CD14-positive monocyte (primary cell): ENCODE results near the gene CCL22. TPM values are rescaled to one million over a fixed set of nuclear protein-coding genes. Genes with fewer than 3 reads are reported as not detected.

Source experiments
- DNase-seq, 3 donors: peaks; one replicate each; pipeline ENCODE4 v3.0.0-alpha.2; 2011 to 2022
- H2AFZ ChIP-seq: 2 replicates; pipeline ENCODE4 v1.6.0; 2012; ENCODE audit warnings: mild to moderate bottlenecking, low read depth, low read length, inconsistent platforms; ENCODE audit not compliant: insufficient read depth, poor library complexity, severe bottlenecking
- H3K27ac ChIP-seq, 2 donors: 1 replicate in 1 of 2; 2 replicates in 1 of 2; pipeline ENCODE4 v1.5.1; 2012 to 2013; ENCODE audit warnings: low read length in 2 of 2, control low read depth in 1 of 2, inconsistent platforms in 1 of 2, low read depth in 1 of 2, mild to moderate bottlenecking in 1 of 2
- H3K27me3 ChIP-seq, 2 donors: one replicate each; pipeline versions ENCODE4 v1.6.0 to v1.6.1; 2011 to 2013; ENCODE audit warnings: low read length in 2 of 2; ENCODE audit not compliant: control insufficient read depth in 2 of 2, insufficient read depth in 2 of 2
- H3K36me3 ChIP-seq, 2 donors: replicated peaks in 1 of 2; 1 replicate in 1 of 2; 2 replicates in 1 of 2; pipeline versions ENCODE4 v1.5.1 to v1.6.1; 2012 to 2013; ENCODE audit warnings: low read length in 2 of 2, control low read depth in 1 of 2, inconsistent platforms in 1 of 2, mild to moderate bottlenecking in 1 of 2; ENCODE audit not compliant: insufficient read depth in 2 of 2, control insufficient read depth in 1 of 2
- H3K4me1 ChIP-seq, 2 donors: 1 replicate in 1 of 2; 2 replicates in 1 of 2; pipeline versions ENCODE4 v1.5.1 to v1.6.1; 2012 to 2013; ENCODE audit warnings: low read length in 2 of 2, control low read depth in 1 of 2, inconsistent platforms in 1 of 2, mild to moderate bottlenecking in 1 of 2, moderate library complexity in 1 of 2; ENCODE audit not compliant: insufficient read depth in 2 of 2, control insufficient read depth in 1 of 2
- H3K4me2 ChIP-seq: replicated peaks from 2 replicates; pipeline ENCODE3; 2012; ENCODE audit warnings: low read length, moderate library complexity, mild to moderate bottlenecking; ENCODE audit not compliant: poor library complexity, severe bottlenecking; ENCODE audit errors: extremely low read depth
- H3K4me3 ChIP-seq, 3 experiments: fragments of 200-600 bp in 1 of 3; sonication (generic) in 1 of 3; replicated peaks in 1 of 3; 1 replicate in 2 of 3; 2 replicates in 1 of 3; pipeline ENCODE4 v1.5.1; 2011 to 2013; ENCODE audit warnings: low read length in 3 of 3, mild to moderate bottlenecking in 3 of 3, control low read depth in 2 of 3, low read depth in 2 of 3, inconsistent platforms in 1 of 3, moderate library complexity in 1 of 3
- H3K79me2 ChIP-seq: 2 replicates; pipeline ENCODE4 v1.6.0; 2012; ENCODE audit warnings: mild to moderate bottlenecking, control low read depth, inconsistent platforms, low read length, moderate library complexity; ENCODE audit not compliant: insufficient read depth
- H3K9ac ChIP-seq: 2 replicates; pipeline ENCODE4 v1.6.0; 2017; ENCODE audit warnings: low read length, mild to moderate bottlenecking; ENCODE audit not compliant: insufficient read depth, poor library complexity, severe bottlenecking
- H3K9me3 ChIP-seq, 2 donors: replicated peaks in 1 of 2; 1 replicate in 1 of 2; 2 replicates in 1 of 2; pipeline versions ENCODE4 v1.5.1 to v1.6.1; 2012 to 2013; ENCODE audit warnings: low read length in 2 of 2, control low read depth in 1 of 2; ENCODE audit not compliant: control insufficient read depth in 1 of 2, insufficient read depth in 1 of 2
- H4K20me1 ChIP-seq: 2 replicates; pipeline ENCODE4 v1.6.0; 2012; ENCODE audit warnings: mild to moderate bottlenecking, low read length, control low read depth, moderate library complexity; ENCODE audit not compliant: insufficient read depth
- H3K27ac Mint-ChIP-seq, 7 donors: one replicate each; pipeline ENCODE4 v1.8.0; 2020; ENCODE audit warnings: mild to moderate bottlenecking in 7 of 7, mixed read lengths in 7 of 7, moderate library complexity in 6 of 7, inconsistent platforms in 2 of 7
- H3K27me3 Mint-ChIP-seq, 3 donors: one replicate each; pipeline ENCODE4 v1.8.0; 2021 to 2022; ENCODE audit warnings: low read depth in 3 of 3, mild to moderate bottlenecking in 3 of 3, mixed read lengths in 3 of 3, moderate library complexity in 3 of 3, inconsistent platforms in 1 of 3
- H3K36me3 Mint-ChIP-seq, 2 donors: one replicate each; pipeline ENCODE4 v1.8.0; 2020; ENCODE audit warnings: mixed read lengths in 2 of 2, inconsistent platforms in 1 of 2, mild to moderate bottlenecking in 1 of 2
- H3K4me1 Mint-ChIP-seq: one replicate; pipeline ENCODE4 v1.8.0; 2020; ENCODE audit warnings: mild to moderate bottlenecking, mixed read lengths
- H3K4me3 Mint-ChIP-seq, 2 donors: one replicate each; pipeline ENCODE4 v1.8.0; 2020; ENCODE audit warnings: mild to moderate bottlenecking in 2 of 2, mixed read lengths in 2 of 2, moderate library complexity in 1 of 2
- H3K9me3 Mint-ChIP-seq, 7 donors: one replicate each; pipeline ENCODE4 v1.8.0; 2020 to 2022; ENCODE audit warnings: mixed read lengths in 7 of 7, mild to moderate bottlenecking in 6 of 7, moderate library complexity in 6 of 7, inconsistent platforms in 2 of 7
- WGBS: methylation state at CpG from one replicate; pipeline ENCODE4 v1.1.5; 2013; ENCODE audit warnings: missing lambda C conversion rate; ENCODE audit not compliant: insufficient coverage; 5-methylcytosine and 5-hydroxymethylcytosine counted together
- intact Hi-C, 2 donors: fragments of 100-400 bp; cut with micrococcal nuclease; formaldehyde crosslinking; loops; one replicate each; pipeline versions ENCODE4 v1.15.0 to v1.15.1; 2023
- polyA plus RNA-seq, 3 donors: library from polyadenylated mRNA; depleted of rRNA in 1 of 3; unstranded in 2 of 3; stranded (reverse) in 1 of 3; fragments of 300-500 nt in 2 of 3; fragments of >200 nt in 1 of 3; fragmentation: Illumina TruSeq in 2 of 3; gene quantifications; 1 replicate in 2 of 3; 2 replicates in 1 of 3; pipeline ENCODE4 v1.2.3, GENCODE V29; 2012 to 2021
- TF ChIP-seq, protein P1 (sequence below): fragments of 200-600 bp; IDR thresholded peaks from one replicate; pipeline ENCODE4 v1.8.0; 2022; ENCODE audit warnings: antibody characterized with exemption, mild to moderate bottlenecking

Gene CCL22
- polyA plus RNA-seq, 3 donors = 0.04 to 0.18 (median 0.15) TPM

DNA sequence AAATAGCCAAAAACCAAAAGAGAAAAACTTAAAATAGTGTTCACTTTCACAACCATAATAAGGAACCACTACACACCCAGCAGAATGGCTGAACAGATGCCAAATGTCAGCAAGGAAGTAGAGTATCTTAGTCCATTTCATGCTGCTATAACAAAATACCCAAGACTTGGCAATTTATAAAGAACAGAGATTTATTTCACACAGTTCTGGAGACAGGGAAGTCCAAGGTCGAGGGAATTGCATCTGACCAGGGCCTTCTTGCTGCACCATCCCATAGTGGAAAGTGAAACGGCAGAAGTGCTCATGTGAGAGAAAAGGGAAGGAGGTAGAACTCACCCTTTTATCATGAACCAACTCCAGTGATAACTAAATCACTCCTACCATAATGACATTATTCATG lies 33.8 kb upstream of the CCL22 start:
- TF ChIP-seq, protein P1, sequence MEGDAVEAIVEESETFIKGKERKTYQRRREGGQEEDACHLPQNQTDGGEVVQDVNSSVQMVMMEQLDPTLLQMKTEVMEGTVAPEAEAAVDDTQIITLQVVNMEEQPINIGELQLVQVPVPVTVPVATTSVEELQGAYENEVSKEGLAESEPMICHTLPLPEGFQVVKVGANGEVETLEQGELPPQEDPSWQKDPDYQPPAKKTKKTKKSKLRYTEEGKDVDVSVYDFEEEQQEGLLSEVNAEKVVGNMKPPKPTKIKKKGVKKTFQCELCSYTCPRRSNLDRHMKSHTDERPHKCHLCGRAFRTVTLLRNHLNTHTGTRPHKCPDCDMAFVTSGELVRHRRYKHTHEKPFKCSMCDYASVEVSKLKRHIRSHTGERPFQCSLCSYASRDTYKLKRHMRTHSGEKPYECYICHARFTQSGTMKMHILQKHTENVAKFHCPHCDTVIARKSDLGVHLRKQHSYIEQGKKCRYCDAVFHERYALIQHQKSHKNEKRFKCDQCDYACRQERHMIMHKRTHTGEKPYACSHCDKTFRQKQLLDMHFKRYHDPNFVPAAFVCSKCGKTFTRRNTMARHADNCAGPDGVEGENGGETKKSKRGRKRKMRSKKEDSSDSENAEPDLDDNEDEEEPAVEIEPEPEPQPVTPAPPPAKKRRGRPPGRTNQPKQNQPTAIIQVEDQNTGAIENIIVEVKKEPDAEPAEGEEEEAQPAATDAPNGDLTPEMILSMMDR = no peak
- H3K27ac Mint-ChIP-seq = peak overlapping the region; percentile 2 to 73 (median 61)
- Histone ChIP-seq H3K4me2 (no peak overlapping the region), H3K4me1 (peaks cover 4 to 14% of the 10 kb centered on the region in 2 donors), H2AFZ (no peak overlapping the region), H3K9me3 (no peaks in the 10 kb centered on the region), H3K4me3 (no peak overlapping the region), H3K79me2 (no peaks in the 10 kb centered on the region), H3K36me3 (no peaks in the 10 kb centered on the region), H3K9ac (no peak overlapping the region), H4K20me1 (no peaks in the 10 kb centered on the region), H3K27ac (peak overlapping the region in 1 of 2 donors; percentile 34), H3K27me3 (no peaks in the 10 kb centered on the region)
- intact Hi-C loops = no loop called here
- H3K4me1 Mint-ChIP-seq = peaks cover 11% of the 10 kb centered on the region
- WGBS = no CpG with 5 or more reads among the region's 2 CpGs
- no peaks in the 10 kb centered on the region for H3K36me3 Mint-ChIP-seq
- DNase-seq = peak; percentile 30 to 44 (median 41)
- H3K27me3 Mint-ChIP-seq = peaks cover 8 to 12% (median 8%) of the 10 kb centered on the region in 3 donors
- no peak overlapping the region for H3K4me3 Mint-ChIP-seq
- peaks cover 0 to 6% (median 2%) of the 10 kb centered on the region in 7 donors for H3K9me3 Mint-ChIP-seq

DNA sequence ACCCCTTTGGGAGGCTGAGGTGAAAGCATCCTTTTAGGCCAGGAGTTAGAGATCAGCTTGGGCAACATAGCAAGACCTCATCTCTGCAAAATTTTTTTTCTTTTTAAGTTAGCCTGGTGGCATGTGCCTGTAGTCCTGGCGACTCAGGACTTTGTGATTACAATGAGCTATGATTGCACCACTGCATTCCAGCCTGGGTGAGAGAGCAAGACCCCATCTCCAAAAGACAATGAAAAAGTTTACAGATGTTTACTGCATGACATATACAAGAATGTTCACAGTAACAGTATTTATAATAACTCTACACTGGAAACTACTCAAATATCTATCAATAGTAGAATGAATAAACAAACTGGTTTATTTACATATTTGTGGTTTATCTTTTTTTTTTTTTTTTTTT lies 33.1 kb upstream of the CCL22 start:
- Histone ChIP-seq H3K4me1 (peaks cover 4 to 14% of the 10 kb centered on the region in 2 donors), H3K27ac (peak overlapping the region in 1 of 2 donors; percentile 34), H3K79me2 (no peaks in the 10 kb centered on the region), H3K9ac (no peak overlapping the region), H3K4me2 (no peak overlapping the region), H3K27me3 (no peaks in the 10 kb centered on the region), H2AFZ (no peak overlapping the region), H4K20me1 (no peaks in the 10 kb centered on the region), H3K9me3 (no peaks in the 10 kb centered on the region), H3K4me3 (no peak overlapping the region), H3K36me3 (no peaks in the 10 kb centered on the region)
- H3K36me3 Mint-ChIP-seq = no peaks in the 10 kb centered on the region
- WGBS = no CpG with 5 or more reads among the region's 1 CpG
- intact Hi-C loops = no loop called here
- H3K27ac Mint-ChIP-seq = no peak overlapping the region
- H3K4me1 Mint-ChIP-seq = peaks cover 13% of the 10 kb centered on the region
- no peak overlapping the region for H3K4me3 Mint-ChIP-seq
- TF ChIP-seq, protein P1 = no peak
- peaks cover 10 to 16% (median 13%) of the 10 kb centered on the region in 3 donors for H3K27me3 Mint-ChIP-seq
- H3K9me3 Mint-ChIP-seq = peaks cover 0 to 6% (median 2%) of the 10 kb centered on the region in 7 donors
- DNase-seq = no peak
